HuH-7.5 (cell line): ENCODE measurements around the gene IQGAP3.

Experiments used
- DNase-seq: peaks from one replicate; pipeline ENCODE4 v3.0.0; 2011; ENCODE audit warnings: low spot score

IQGAP3 gene

DNA sequence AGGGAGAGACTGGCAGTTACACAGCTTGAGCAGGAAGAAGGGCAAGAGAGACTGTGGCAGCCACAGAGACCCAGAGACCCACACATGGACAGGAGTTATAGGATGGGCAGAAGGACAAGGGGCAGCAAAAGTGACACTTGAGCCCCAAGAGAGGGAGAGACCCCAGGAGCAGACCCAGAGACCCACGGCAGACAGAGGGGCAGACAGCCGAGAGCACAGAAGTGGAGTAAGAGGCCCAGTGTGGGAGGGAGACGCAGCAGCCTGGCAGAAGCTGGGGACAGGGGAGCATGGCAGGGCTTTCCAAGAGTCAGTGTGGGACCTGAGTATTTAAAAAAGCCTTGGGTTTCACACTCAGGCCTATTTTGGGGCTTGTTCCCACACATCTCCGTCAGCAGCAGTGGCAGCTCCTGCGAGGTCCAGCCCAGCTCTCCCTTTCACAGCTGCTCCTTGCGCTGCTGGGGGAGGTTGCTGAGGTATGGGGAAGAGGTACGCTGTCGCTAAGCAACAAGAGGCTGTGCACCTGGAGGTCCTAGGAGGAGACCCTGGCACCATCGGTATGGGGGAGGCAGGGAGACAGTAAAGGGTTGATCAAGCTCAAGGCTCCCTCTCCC lies 62.8 kb downstream of the IQGAP3 start:
- no peak for DNase-seq

DNA sequence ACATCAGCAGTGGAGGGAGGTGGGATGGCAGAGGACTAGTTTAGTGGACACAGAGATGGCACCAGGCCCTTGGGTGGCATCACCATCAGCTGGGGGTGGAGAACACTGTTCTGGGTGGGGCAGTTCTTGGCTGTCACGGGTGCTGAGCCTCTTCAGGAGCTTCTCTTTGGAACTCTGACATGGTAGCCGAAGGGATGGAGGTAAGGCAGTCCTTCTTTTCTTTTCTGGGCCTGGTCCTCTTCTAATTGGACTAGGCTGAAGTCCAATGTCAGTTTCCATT lies 63.5 kb downstream of the IQGAP3 start:
- no peak for DNase-seq

DNA sequence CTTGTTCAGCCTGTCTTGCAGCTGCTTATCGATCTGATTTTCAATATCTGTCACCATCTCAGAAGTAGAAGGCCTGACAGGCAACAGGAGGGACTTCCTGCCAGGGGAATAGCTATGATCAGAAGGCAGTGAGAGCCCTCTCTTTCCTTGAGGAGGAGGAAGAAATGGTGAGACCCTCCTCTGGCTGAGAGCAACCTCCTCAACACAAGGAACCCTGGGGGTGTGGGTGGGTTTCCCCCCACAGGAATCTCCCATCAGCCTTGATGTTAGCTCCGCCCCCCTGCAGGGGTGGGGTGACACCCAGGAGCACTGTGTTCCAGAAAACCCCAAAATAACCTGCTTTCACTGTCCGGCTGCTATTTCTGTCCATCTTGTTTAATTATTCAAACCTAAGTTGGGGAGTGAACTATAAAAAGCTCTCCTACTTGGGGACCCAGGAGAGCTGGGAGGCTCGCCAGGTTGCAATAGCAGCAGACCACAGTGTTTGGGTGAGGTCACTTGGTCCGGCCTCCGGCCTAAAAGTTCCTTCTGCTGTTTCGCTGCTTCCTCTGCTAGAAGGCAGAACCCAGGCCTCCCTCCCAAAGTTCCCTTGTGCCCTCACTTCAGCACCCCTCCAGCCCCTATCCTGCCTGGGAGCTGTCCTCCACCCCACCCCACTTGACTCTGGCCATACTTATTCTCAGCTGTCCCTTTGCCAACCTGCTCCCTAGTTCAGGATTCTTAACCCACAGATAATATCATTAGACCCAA lies 64.0 kb downstream of the IQGAP3 start:
- no peak for DNase-seq

DNA sequence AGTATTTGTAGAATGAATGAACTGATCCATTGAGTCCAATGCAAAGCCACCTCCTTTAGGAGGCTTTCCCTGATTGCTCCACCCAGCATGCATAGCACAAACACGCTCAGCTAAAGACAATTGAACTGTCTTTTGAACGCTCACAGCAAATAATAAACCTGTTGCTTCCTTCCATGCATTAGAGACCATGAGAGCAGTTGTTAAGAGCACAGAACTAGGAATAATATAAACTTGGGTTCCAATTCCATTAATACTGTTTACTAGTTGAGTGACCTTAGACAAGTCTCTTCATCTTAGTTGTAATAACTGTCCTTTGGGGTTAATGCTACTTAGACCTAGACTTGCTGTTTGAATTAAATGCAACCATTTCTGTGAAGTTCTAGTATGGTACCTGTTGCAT lies 65.9 kb downstream of the IQGAP3 start:
- DNase-seq = no peak

DNA sequence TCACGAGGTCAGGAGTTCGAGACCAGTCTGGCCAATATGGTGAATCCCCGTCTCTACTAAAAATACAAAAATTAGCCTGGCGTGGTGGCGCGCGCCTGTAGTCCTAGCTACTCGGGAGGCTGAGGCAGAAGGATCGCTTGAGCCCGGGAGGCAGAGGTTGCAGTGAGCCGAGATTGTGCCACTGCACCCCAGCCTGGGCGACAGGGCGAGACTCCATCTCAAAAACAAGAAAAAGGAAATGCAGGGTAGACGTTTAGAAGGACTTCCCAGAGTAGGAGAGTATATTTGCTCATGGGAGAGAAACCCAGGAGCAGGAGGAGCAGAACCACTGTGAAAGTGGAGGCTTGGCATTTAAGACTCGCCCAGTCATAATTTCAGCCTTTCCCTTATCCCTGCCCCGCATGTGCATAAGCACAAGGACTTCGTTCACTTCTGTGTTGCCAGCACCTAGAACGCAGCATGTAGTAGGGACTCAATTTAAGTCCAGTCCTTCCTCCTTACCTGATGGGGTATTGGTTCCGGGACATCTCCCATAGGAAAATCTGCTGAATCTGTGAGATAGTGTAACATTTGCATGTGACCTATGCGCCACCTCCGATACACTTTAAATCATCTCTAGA lies 66.6 kb downstream of the IQGAP3 start:
- no peak for DNase-seq

DNA sequence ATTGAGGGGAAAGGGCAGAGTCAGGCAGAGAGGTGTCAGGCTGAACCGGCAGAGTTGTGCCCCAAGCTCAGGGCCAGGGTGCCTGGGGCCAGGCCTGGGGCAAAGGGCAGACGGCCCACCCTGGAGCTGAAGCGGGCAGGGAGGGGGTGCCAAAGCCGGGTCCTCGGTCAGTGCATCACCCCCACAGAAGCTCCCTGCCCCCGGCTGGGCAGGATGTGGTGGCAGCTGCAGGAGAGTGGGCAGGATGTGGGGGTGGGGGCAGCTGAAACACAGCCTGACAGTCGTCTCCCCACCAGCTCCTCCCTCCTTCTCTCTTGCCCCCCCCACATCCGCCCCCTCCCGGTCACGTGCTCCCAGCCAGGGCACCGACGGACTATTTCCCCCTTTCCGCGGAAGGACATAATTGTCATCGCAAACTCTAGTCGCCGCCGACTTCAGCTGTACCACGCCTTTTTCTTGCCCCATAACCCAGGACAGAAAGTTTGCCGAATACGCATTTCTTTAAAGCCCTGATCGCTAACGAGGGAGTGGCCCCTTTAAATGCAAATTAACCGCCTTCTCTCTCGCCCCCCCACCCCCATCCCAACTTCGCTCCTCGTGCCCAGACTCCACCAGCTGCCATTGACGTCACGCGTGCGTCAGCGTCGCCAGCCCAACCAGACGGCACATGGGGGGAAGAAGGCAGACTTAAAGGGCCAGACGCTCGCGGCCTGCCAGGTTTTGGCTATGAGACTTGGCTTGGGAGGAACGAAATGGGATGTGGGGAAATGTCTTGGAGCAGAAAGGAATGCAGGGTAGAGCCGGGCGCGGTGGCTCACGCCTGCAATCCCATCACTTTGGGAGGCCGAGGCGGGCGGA lies 67.3 kb downstream of the IQGAP3 start:
- DNase-seq = peak; percentile 94

DNA sequence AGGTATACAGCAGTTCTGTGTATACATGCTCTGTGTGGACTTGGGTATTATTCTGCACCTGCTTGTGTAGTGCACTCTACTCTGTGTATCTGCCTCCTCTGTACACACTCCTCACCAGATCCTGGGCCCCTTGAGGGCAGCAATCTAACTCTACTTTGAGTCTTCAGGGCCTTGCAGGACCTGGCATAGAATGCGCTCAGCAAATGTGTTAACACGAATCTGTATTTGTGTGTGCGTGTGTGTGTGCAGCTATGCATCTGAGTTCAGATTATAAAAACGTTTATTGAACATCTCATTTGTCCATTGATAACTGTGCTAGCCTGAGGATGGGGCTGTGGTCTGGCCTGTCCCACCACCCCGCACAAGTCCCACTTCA lies 67.9 kb downstream of the IQGAP3 start:
- DNase-seq = no peak

DNA sequence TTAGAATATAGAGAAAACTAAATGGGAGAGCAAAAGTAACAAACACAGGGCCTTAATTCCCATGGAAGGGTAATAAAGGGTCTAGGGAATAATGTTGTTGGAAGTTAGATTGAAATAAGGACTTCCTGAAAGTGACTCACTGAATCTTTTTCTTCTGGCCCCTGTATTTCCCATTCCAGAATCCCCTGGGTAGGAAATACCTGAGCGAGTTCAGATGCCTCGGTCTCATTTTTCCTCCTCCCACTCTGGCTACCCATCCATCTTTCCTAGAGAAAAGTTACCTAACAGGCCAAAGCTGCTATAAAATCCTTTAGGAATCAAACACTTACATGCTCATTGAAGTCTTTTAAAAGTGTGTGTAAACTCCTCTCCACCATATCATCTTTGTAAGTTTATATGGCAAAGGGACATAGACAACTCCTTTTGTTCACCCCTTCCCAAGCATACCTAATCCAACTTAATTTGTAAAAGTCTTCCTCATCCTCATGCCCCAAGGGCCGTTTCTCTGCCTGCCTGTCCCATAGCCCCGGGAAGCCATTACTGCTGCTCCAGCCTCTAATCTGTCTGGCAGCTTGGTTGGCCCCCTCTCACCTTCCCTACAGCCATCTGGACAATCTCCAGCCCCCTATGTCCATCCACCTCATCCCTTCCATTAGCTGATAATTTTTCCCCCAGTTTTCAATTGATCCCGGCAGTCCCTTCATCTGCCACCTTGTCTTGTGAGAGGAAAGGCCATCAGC lies 68.5 kb downstream of the IQGAP3 start:
- DNase-seq = no peak

GRCh38 chr1:156502894-156503697 lies 69.3 kb downstream of the IQGAP3 start:
- DNase-seq = no peak

DNA sequence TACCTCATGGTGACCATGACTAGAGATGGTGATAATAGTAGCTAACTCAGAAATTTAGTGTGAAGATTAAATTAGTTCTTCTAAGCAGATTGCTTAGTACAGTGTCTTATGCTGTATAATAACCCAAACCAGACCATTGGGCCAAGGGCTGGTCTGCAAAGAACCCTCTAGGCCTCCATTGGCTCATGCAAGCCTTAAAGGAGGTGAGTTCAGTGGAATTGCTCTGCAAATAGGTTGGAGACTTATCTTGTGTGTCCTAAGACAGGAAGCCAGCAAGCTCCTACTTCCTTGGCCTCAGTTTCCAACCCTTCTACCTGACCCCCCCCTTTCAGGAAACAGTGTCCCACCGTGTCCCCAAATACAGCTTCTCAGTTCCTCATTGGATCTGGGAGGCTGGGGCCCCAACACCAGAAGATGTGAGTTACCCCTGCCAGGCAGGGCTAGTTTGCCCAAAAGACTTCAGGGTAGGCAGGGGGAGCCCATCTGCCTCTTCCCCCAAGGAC lies 69.9 kb downstream of the IQGAP3 start:
- DNase-seq = no peak

GRCh38 chr1:156500793-156501506 lies 71.4 kb downstream of the IQGAP3 start:
- peak; percentile 98 for DNase-seq

DNA sequence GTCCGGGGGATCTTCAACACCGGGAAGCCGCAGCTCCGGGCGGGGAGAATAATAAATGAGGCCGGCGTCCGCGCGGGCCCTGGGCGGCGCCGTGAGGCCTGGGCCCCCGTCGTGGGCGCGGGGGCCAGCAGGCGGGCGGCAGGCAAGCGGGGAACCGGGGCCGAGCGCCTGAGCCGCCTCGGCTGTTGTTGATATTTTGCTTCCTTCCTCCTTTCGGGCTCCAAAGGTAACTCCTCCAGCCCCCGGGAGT lies 71.9 kb downstream of the IQGAP3 start, which contains the start of gene MEF2D:
Gene MEF2D, minus strand, starts transcription at position 233 of the 250 bp plus-strand sequence. CDS start 17,483 bp downstream, outside the sequence.
- DNase-seq = no peak

- DNase-seq = no peak
Observed at GRCh38 chr1:156499842-156500542, 72.4 kb downstream of the IQGAP3 start.

- no peak for DNase-seq
Observed at GRCh38 chr1:156499194-156499841, 73.0 kb downstream of the IQGAP3 start.

DNA sequence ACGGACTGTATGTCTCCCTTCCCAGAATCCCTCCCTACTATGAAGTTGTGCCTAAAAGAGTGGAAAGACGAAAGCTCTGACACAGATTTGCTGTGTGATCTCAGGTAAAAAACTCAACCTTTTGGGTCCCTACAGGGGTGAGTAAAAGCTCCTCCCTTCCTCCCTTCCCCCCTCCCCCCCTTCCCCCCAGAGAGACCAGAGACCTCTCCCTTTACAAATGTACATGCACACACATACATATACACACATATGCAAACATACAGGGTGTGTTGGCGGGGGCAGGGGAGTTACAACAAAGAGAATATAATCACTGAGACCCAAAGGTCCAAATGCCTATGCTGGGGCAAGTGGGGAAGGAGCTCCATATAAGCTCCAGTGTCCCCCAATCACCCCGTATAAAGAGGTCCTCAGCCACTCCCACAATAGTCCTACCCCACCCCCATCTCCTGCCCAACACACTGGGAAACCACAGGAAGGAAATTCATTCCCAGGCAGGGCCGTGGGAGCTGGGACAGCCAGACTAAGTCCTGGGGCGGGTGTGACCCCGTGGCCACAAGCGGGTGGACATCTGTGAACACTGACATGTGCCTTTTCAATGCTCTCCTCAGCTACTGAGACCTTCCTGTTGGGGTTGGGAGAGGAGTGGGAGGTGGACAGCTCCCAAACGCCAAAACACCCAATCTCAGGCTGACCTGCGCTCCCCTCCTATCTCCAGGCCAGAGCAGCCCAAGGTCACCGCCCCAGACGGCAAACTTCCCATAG lies 73.8 kb downstream of the IQGAP3 start:
- DNase-seq = no peak

DNA sequence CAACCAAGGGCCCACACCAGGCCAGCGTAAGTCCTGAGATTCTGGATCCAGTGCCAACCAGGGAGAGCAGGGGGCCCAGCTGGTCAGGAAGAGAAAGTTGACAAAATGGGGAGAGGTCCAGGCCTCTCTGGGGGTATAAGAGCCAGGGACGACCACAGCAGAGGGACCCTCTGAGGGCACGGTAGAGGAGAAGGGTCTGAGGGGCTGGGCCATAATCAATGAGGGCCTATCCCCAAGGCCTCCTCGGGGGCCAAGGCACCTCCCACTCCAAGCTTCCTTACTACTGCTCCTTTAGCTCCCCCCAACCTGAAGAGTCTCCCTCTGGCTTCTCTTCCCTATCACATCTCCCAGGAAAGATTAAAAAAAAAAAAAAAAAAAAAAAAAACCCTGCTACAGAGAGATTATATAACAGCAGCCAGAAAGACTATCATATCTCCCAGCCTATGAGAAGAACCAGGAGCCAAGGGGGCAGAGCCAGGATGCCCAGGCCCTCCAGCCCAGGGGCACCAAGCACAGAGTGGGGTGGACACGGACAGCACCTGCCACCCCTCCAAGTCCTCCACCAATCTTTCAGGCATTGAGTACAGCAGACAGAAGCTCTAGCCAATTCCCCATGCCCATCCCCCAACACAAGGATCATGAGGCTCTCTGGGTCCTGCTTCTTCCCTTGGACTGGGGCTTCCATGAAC lies 74.5 kb downstream of the IQGAP3 start:
- DNase-seq = no peak

- DNase-seq = no peak
Observed at GRCh38 chr1:156497078-156497742, 75.2 kb downstream of the IQGAP3 start.
